Common myeloid progenitor, CD34-positive (primary cell): ENCODE measurements around the gene PCDH15. TPM values are rescaled to one million over a fixed set of nuclear protein-coding genes. Genes with fewer than 3 reads are reported as not detected.

Experiments used
- CTCF ChIA-PET: fragments of 350-600 bp; sonication (Branson Sonifier 250); formaldehyde crosslinking; loops from one replicate; lab custom pipeline; 2021; ENCODE audit warnings: antibody characterized with exemption; lab: Charles Lee
- POLR2A ChIA-PET: fragments of 350-600 bp; sonication (Branson Sonifier 250); formaldehyde crosslinking; loops from one replicate; lab custom pipeline; 2021; ENCODE audit warnings: antibody characterized with exemption; lab: Charles Lee
- DNase-seq, 3 donors: peaks; one replicate each; pipeline versions ENCODE4 v3.0.0 to v3.0.0-alpha.2; 2013
- H3K27ac ChIP-seq, 2 experiments: 1 replicate in 1 of 2; 2 replicates in 1 of 2; pipeline ENCODE4 v1.7.0; 2013; ENCODE audit warnings: inconsistent platforms in 2 of 2, low read length in 2 of 2, mild to moderate bottlenecking in 2 of 2, low read depth in 1 of 2, moderate library complexity in 1 of 2; ENCODE audit not compliant: severe bottlenecking in 2 of 2, insufficient read depth in 1 of 2, poor library complexity in 1 of 2
- H3K27me3 ChIP-seq, 5 experiments: replicated peaks in 2 of 5; 1 replicate in 3 of 5; 2 replicates in 2 of 5; pipeline versions ENCODE4 v1.6.1 to v1.7.0; 2013; ENCODE audit warnings: low read length in 4 of 5, mild to moderate bottlenecking in 2 of 5, moderate library complexity in 2 of 5, inconsistent platforms in 1 of 5; ENCODE audit not compliant: insufficient read depth in 5 of 5, control insufficient read depth in 4 of 5
- H3K36me3 ChIP-seq, 4 experiments: 1 replicate in 2 of 4; 2 replicates in 2 of 4; pipeline versions ENCODE4 v1.6.1 to v1.7.0; 2013; ENCODE audit warnings: low read length in 3 of 4, control low read depth in 1 of 4, mild to moderate bottlenecking in 1 of 4; ENCODE audit not compliant: control insufficient read depth in 4 of 4, insufficient read depth in 4 of 4
- H3K4me1 ChIP-seq, 4 experiments: 1 replicate in 3 of 4; 2 replicates in 1 of 4; pipeline versions ENCODE4 v1.6.1 to v1.7.1; 2013; ENCODE audit warnings: low read length in 3 of 4, mild to moderate bottlenecking in 3 of 4, control low read depth in 1 of 4, inconsistent platforms in 1 of 4, moderate library complexity in 1 of 4; ENCODE audit not compliant: control insufficient read depth in 4 of 4, insufficient read depth in 4 of 4; ENCODE audit errors: control extremely low read depth in 1 of 4
- H3K4me3 ChIP-seq, 7 experiments: 1 replicate in 4 of 7; 2 replicates in 3 of 7; pipeline versions ENCODE4 v1.5.1 to v1.7.0; 2013; ENCODE audit warnings: mild to moderate bottlenecking in 7 of 7, low read length in 6 of 7, moderate library complexity in 6 of 7, inconsistent platforms in 2 of 7, low read depth in 2 of 7, control low read depth in 1 of 7; ENCODE audit not compliant: insufficient read depth in 4 of 7, control insufficient read depth in 1 of 7; ENCODE audit errors: extremely low read depth in 1 of 7
- H3K9me3 ChIP-seq, 5 experiments: 1 replicate in 4 of 5; 2 replicates in 1 of 5; pipeline versions ENCODE4 v1.6.1 to v1.7.1; 2013; ENCODE audit warnings: low read length in 4 of 5, mild to moderate bottlenecking in 2 of 5, inconsistent platforms in 1 of 5, low read depth in 1 of 5, moderate library complexity in 1 of 5; ENCODE audit not compliant: control insufficient read depth in 4 of 5, insufficient read depth in 2 of 5; ENCODE audit errors: control extremely low read depth in 1 of 5
- WGBS: methylation state at CpG from one replicate; pipeline ENCODE4 v1.1.5; 2013; ENCODE audit not compliant: insufficient coverage; 5-methylcytosine and 5-hydroxymethylcytosine counted together
- polyA plus RNA-seq: library from polyadenylated mRNA; unstranded; fragments of 120-200 nt; gene quantifications from one replicate; pipeline ENCODE4 v1.2.1, GENCODE V29; 2013

PCDH15 gene
- not detected for polyA plus RNA-seq

DNA sequence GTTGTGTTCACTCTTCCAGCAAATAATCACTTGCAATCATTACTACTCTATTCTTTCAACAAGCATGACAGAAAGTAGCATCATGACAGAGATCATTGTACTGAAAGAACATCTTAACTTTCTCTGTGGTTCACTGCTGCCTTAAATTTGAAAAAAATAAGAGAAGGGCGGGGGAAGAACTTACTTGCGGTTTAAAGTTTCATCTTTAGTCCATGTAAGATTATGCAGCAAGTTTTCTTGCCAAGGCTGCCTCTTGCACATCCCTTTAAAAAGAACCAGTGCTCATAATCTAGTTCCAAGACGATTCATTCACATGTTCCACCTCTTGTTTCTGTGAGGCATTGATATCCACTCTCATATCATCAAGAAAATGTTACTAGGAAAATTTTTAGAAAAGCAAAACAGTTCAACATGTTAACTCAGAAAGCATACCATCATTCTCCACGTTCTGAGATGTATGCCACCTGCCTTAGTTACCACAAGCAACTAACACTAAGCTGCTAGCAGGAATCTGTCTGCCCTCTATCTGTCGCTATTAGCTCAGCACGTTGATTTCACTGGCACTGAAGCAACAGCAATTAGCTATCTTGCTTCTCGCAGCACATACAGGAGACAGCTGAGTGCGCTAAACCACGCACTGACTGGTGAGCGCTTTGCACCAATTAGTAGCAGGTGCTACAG lies at the start of gene PCDH15:
PCDH15 (minus strand) TSS at position 491 of the 681 bp plus-strand sequence. CDS start 136,969 bp downstream, outside the sequence.
- Histone ChIP-seq H3K27me3 (no peaks in the 10 kb centered on the region), H3K27ac (no peak within 1 kb of the TSS), H3K36me3 (no peaks in the 10 kb centered on the region), H3K9me3 (no peaks in the 10 kb centered on the region), H3K4me1 (no peaks in the 10 kb centered on the region), H3K4me3 (no peak within 1 kb of the TSS)
- CTCF ChIA-PET, result no interaction called here
- 47% methylated on average over 10 of the region's 10 CpGs for WGBS
- DNase-seq, result peak in 2 of 3 donors; percentile 1 to 2
- POLR2A ChIA-PET, result no interaction called here

DNA sequence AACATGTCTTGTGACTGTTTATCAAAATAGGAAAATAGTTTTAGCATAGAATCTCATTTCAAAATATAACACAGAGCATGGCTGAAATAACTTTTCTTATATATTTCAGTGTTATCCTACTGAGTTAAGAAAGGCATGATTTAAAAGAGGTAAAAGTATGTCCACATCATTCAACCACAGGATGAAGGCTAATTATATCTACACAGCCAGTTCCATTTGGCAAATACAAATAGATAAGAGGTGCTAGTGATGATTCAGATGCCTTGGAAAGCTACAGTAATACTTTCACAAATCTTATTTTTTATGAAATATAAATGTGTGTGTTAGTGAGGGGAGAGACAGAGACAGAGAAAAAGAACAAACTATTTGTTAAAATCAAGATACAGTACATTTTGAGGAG lies 42.9 kb upstream of the PCDH15 start:
- CTCF ChIA-PET, result no interaction called here
- POLR2A ChIA-PET, result no interaction called here
- Histone ChIP-seq H3K27me3 (no peaks in the 10 kb centered on the region), H3K27ac (no peak overlapping the region), H3K4me1 (no peaks in the 10 kb centered on the region), H3K4me3 (no peak overlapping the region), H3K36me3 (no peaks in the 10 kb centered on the region), H3K9me3 (no peaks in the 10 kb centered on the region)
- DNase-seq, result no peak

DNA sequence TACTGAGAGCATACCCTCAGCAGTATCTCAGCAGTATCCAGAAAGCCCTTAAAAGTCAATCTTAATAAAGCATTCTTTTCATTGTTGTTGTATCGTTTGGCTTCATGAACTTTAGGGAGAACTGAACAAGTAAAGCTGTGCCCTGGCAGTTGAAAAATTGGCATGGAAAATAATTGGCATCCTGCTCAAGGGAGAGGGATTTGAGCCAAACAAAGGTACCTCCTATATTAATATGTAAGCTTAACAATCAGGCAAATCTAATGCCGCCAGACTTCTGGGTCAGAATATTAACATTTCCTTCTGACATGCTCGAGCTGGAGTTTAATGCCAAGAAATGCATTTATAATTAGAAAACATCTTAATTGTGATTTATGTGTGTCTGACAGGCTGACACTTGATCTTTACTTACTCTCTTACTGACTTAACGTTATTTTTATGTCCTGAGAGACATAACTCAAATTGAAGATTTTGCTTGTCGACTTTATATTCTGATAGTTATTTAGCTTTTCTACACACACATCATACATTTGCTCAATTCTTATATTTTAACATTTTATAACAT lies 42.1 kb upstream of the PCDH15 start:
- ChIA-PET POLR2A (no interaction called here), CTCF (no interaction called here)
- Histone ChIP-seq H3K36me3 (no peaks in the 10 kb centered on the region), H3K4me1 (no peaks in the 10 kb centered on the region), H3K27ac (no peak overlapping the region), H3K27me3 (no peaks in the 10 kb centered on the region), H3K9me3 (no peaks in the 10 kb centered on the region), H3K4me3 (no peak overlapping the region)
- no peak for DNase-seq
- 83% methylated on average over 2 of the region's 5 CpGs for WGBS

DNA sequence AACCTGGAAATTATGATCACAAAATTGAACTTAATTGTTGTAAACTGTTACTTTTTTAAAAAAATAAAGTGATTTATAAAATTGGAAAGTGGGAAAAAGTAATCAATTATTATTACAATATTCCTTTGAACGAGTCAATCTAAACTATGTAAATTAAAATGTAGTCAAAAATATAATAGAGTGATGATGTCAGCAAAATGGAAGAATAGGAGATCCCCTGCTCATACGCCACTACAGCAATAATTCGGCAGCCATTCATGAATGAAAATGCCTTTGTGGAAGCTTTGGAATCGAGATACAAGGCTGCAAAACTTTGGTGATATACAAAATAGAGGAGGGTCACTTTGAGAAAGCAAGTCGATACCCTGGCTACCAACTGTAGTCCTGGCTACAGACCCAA lies 36.4 kb upstream of the PCDH15 start:
- DNase-seq, result no peak
- Histone ChIP-seq H3K9me3 (no peaks in the 10 kb centered on the region), H3K36me3 (no peaks in the 10 kb centered on the region), H3K4me3 (no peak overlapping the region), H3K27me3 (no peaks in the 10 kb centered on the region), H3K4me1 (no peaks in the 10 kb centered on the region), H3K27ac (no peak overlapping the region)
- CTCF ChIA-PET, result no interaction called here
- POLR2A ChIA-PET, result no interaction called here
- WGBS, result 80% methylated on average over 3 of the region's 5 CpGs

DNA sequence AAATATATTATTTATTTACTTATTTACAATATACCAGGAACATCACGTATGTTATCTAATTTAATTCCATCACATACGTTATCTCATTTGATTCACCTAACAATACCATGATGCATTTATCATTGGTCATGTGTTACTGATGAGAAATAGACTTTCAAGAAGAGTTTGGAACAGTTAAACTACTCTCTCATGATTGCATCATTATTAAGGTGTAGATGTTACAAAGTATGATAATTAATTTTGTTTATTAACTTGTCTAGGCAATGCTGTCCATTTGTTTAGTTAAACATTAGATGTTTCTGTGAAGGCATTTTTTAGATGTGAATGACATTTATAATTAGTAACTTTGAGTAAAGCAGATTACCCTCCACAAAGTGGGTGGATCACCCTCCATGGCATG lies 32.0 kb upstream of the PCDH15 start:
- ChIA-PET CTCF (no interaction called here), POLR2A (no interaction called here)
- Histone ChIP-seq H3K4me1 (no peaks in the 10 kb centered on the region), H3K4me3 (no peak overlapping the region), H3K27ac (no peak overlapping the region), H3K36me3 (no peaks in the 10 kb centered on the region), H3K9me3 (no peaks in the 10 kb centered on the region), H3K27me3 (no peaks in the 10 kb centered on the region)
- whole genome bisulfite sequencing, result no CpG with 5 or more reads among the region's 2 CpGs
- no peak for DNase-seq

DNA sequence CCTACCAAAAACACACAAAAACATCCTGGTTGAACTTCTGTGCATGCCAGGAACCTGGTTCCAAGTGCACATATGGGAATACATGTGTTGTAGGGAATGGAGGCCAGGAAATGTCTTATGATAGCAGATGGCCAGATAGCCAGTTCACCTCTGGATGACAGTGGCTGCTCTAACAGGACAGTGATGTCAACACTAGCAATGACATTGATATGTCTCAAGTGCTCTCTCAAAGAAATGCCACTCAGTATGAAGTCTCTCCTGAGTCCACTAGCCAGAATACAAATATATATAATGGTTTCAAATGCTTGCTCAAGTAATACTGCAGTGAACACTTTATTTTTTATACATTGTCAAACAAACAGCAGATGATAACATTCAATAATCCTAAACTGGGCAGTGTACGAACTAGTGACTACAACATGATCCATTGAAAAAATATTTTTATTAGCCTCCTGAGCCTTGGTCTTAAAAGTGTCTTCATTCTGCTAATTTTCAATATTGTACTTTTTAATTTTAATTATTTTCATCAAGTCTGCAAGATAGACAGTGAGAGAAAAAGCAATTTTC lies 26.0 kb upstream of the PCDH15 start:
- CTCF ChIA-PET, result no interaction called here
- H3K4me3 ChIP-seq, result no peak overlapping the region
- 83% methylated on average over 1 of the region's 1 CpG for WGBS
- no peak overlapping the region for H3K27ac ChIP-seq
- no peaks in the 10 kb centered on the region for H3K9me3 ChIP-seq
- no peak for DNase-seq
- H3K27me3 ChIP-seq, result no peaks in the 10 kb centered on the region
- POLR2A ChIA-PET, result no interaction called here
- H3K36me3 ChIP-seq, result no peaks in the 10 kb centered on the region
- H3K4me1 ChIP-seq, result no peaks in the 10 kb centered on the region

DNA sequence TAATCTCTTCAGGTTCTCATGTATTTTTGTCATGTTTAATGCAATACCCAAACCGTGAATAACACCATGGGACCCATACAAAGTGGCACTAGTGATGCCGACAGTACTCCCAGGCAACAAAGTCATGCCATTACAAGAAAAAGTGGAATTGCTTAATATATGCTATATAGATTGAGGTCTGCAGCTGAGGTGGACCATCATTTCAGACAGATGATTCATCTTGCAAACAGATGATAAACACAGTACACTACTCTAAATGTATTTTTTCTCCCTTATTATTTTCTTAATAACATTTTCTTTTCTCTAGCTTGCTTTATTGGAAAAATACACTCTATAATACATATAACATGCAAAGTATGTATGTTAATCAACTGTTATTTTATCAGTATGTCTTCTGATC lies 14.6 kb upstream of the PCDH15 start:
- CTCF ChIA-PET, result no interaction called here
- POLR2A ChIA-PET, result no interaction called here
- H3K27ac ChIP-seq, result no peak overlapping the region
- DNase-seq, result no peak
- 82% methylated on average over 2 of the region's 2 CpGs for WGBS
- H3K9me3 ChIP-seq, result no peaks in the 10 kb centered on the region
- no peaks in the 10 kb centered on the region for H3K36me3 ChIP-seq
- no peaks in the 10 kb centered on the region for H3K27me3 ChIP-seq
- H3K4me1 ChIP-seq, result no peaks in the 10 kb centered on the region
- no peak overlapping the region for H3K4me3 ChIP-seq
